Measurements from ENCODE around the gene FRMPD4. TPM values are rescaled to one million over a fixed set of nuclear protein-coding genes. Genes with fewer than 3 reads are reported as not detected.

Gene FRMPD4
- total and polyA plus RNA-seq, 2 of the 13 experiments (the other 11 are each of a cell fraction or from before 2014, with no cell fraction given), result not detected

GRCh38 chrX:12439416-12439815 is 301.1 kb downstream of the FRMPD4 start (continued):
- TF ChIP-seq, protein P1, sequence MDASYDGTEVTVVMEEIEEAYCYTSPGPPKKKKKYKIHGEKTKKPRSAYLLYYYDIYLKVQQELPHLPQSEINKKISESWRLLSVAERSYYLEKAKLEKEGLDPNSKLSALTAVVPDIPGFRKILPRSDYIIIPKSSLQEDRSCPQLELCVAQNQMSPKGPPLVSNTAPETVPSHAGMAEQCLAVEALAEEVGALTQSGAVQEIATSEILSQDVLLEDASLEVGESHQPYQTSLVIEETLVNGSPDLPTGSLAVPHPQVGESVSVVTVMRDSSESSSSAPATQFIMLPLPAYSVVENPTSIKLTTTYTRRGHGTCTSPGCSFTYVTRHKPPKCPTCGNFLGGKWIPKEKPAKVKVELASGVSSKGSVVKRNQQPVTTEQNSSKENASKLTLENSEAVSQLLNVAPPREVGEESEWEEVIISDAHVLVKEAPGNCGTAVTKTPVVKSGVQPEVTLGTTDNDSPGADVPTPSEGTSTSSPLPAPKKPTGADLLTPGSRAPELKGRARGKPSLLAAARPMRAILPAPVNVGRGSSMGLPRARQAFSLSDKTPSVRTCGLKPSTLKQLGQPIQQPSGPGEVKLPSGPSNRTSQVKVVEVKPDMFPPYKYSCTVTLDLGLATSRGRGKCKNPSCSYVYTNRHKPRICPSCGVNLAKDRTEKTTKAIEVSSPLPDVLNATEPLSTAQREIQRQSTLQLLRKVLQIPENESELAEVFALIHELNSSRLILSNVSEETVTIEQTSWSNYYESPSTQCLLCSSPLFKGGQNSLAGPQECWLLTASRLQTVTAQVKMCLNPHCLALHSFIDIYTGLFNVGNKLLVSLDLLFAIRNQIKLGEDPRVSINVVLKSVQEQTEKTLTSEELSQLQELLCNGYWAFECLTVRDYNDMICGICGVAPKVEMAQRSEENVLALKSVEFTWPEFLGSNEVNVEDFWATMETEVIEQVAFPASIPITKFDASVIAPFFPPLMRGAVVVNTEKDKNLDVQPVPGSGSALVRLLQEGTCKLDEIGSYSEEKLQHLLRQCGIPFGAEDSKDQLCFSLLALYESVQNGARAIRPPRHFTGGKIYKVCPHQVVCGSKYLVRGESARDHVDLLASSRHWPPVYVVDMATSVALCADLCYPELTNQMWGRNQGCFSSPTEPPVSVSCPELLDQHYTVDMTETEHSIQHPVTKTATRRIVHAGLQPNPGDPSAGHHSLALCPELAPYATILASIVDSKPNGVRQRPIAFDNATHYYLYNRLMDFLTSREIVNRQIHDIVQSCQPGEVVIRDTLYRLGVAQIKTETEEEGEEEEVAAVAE (CRISPR knock-in tag; IDR thresholded peaks at IDR 0.05; ENCODE audit: borderline replicate concordance), result no peak
- TF ChIP-seq ZNF451 (CRISPR knock-in tag; IDR thresholded peaks at IDR 0.05), result no peak

DNA sequence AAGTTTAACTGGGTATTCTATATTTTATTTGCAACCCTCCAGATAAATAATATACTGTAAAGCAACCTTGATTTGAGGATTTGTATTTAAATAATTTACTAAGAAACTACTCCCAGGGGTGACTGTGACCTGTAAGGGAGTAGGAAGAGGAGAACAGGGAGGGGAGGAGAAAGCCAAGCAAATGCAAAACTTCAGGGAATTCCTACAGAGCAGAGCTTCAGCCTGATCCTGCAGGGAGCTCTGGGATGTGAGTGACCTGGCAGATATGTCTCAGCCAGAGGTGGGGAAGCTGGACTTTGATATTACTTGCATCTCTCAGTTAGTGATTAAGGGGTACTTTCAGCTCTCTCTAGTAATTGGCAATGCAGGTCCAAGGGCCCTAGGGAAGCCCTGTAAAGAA is 302.0 kb downstream of the FRMPD4 start:
- TF ChIP-seq, protein P2, sequence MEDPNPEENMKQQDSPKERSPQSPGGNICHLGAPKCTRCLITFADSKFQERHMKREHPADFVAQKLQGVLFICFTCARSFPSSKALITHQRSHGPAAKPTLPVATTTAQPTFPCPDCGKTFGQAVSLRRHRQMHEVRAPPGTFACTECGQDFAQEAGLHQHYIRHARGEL (CRISPR knock-in tag; IDR thresholded peaks at IDR 0.05), result no peak
- TF ChIP-seq HMGA1 (CRISPR knock-in tag; conservative IDR thresholded peaks at IDR 0.05), result no peak
- no peak for TF ChIP-seq ZHX1 (CRISPR knock-in tag; IDR thresholded peaks at IDR 0.05; ENCODE audit: low read depth)
- no peak for TF ChIP-seq ZNF782 (CRISPR knock-in tag; IDR thresholded peaks at IDR 0.05; ENCODE audit: borderline replicate concordance)
- no peak for TF ChIP-seq ZNF335 (CRISPR knock-in tag; IDR thresholded peaks at IDR 0.05)
- no peak for TF ChIP-seq ZMYM4 (CRISPR knock-in tag; IDR thresholded peaks at IDR 0.05)
- POLR2A ChIA-PET, result no interaction called here
- no peaks in the 10 kb centered on the region for H3K27me3 ChIP-seq (ENCODE audit: control insufficient read depth in 1 of 2, insufficient read depth in 2 of 2, low read length in 2 of 2)
- no peaks in the 10 kb centered on the region for H4K20me1 ChIP-seq (ENCODE audit: insufficient read depth, low read length)
- H3K36me3 ChIP-seq (replicated peaks in 1 of 2; ENCODE audit: control insufficient read depth in 1 of 2, insufficient read depth in 2 of 2, low read length in 2 of 2), result no peaks in the 10 kb centered on the region
- H2AFZ ChIP-seq (ENCODE audit: low read length), result no peak overlapping the region
- DNase-seq (ENCODE audit: low spot score), result no peak
- no peaks in the 10 kb centered on the region for H3K4me1 ChIP-seq (ENCODE audit: insufficient read depth, low read length)
- no peaks in the 10 kb centered on the region for H3K9me3 ChIP-seq (ENCODE audit: low read length)
- no peaks in the 10 kb centered on the region for H3K79me2 ChIP-seq (ENCODE audit: insufficient read depth, low read length)
- H3K27ac ChIP-seq (ENCODE audit: extremely low read length, insufficient read depth, low read length), result no peak overlapping the region
- H3K4me3 ChIP-seq (replicated peaks in 1 of 3; ENCODE audit: insufficient read depth in 1 of 3, low read depth in 2 of 3, low read length in 3 of 3), result no peak overlapping the region
- no TSS peak for BruUV-seq (replicated peaks)
- no peak for ATAC-seq
- in situ Hi-C loops (cut with HindIII; ENCODE audit: extremely low pct_ligation_motif_present, low pct_unique_long_range_greater_than_20kb), result no loop called here
- H3K9ac ChIP-seq (ENCODE audit: insufficient read depth, low read depth, low read length), result no peak overlapping the region
- CTCF ChIA-PET (ENCODE audit: low intra/inter-chr PET ratio, low total read pairs), result no interaction called here
- intact Hi-C loops (cut with micrococcal nuclease; ENCODE audit: unreplicated experiment), result no loop called here
- no peak for FAIRE-seq
- H3K4me2 ChIP-seq (ENCODE audit: low read depth, low read length), result no peak overlapping the region

Measured in HepG2 (cell line).